Astrocyte of the cerebellum (primary cell): ENCODE data around the gene SPDYE17.
"Not testable (repeated sequence)": the region's sequence is repeated elsewhere in the genome, so short reads cannot be mapped to it uniquely, and the experiment has no call there.

Source experiments
- DNase-seq: peaks from one replicate; pipeline ENCODE4 v3.0.0-alpha.2; 2011; ENCODE audit warnings: low read depth
- H3K4me3 ChIP-seq: 2 replicates; pipeline ENCODE4 v1.5.1; 2011; ENCODE audit warnings: mild to moderate bottlenecking, low read depth, low read length, moderate library complexity
- in situ Hi-C: cut with HindIII; loops from 2 replicates; pipeline ENCODE4 v1.10.0; 2017; ENCODE audit warnings: low sequenced_read_pairs

Gene SPDYE17

GRCh38 chr7:76983937-76984783 is 48.0 kb downstream of the SPDYE17 start:
- DNase-seq, in situ Hi-C loops, H3K4me3 ChIP-seq: not testable (repeated sequence)

GRCh38 chr7:76983333-76983732 is 48.8 kb downstream of the SPDYE17 start:
- H3K4me3 ChIP-seq, DNase-seq, in situ Hi-C loops: not testable (repeated sequence)

GRCh38 chr7:76982501-76982900 is 49.7 kb downstream of the SPDYE17 start:
- DNase-seq, H3K4me3 ChIP-seq, in situ Hi-C loops: not testable (repeated sequence)

GRCh38 chr7:76981187-76981970 is 50.8 kb downstream of the SPDYE17 start:
- in situ Hi-C loops, H3K4me3 ChIP-seq, DNase-seq: not testable (repeated sequence)

GRCh38 chr7:76980576-76980975 is 51.6 kb downstream of the SPDYE17 start:
- DNase-seq, H3K4me3 ChIP-seq, in situ Hi-C loops: not testable (repeated sequence)

GRCh38 chr7:76977761-76978367 is 54.3 kb downstream of the SPDYE17 start:
- DNase-seq, in situ Hi-C loops, H3K4me3 ChIP-seq: not testable (repeated sequence)

- DNase-seq, in situ Hi-C loops, H3K4me3 ChIP-seq: not testable (repeated sequence)
These were observed 57.2 kb downstream of the SPDYE17 start for GRCh38 chr7:76974793-76975579.

- H3K4me3 ChIP-seq, DNase-seq, in situ Hi-C loops: not testable (repeated sequence)
These were observed 57.8 kb downstream of the SPDYE17 start for GRCh38 chr7:76974336-76974735.

GRCh38 chr7:76972391-76972790 is 59.8 kb downstream of the SPDYE17 start:
- DNase-seq, in situ Hi-C loops, H3K4me3 ChIP-seq: not testable (repeated sequence)
